Gastrocnemius medialis (tissue), 4 donors: Measurements from ENCODE around the gene SC5D.

ENCODE experiments used
- CTCF ChIP-seq, 5 experiments: fragments of 450-650 bp in 3 of 5; fragments of 200-600 bp in 2 of 5; sonication (generic) in 2 of 5; IDR thresholded peaks in 4 of 5; conservative IDR thresholded peaks in 1 of 5; 1 replicate in 4 of 5; 2 replicates in 1 of 5; pipeline ENCODE4 v1.5.1; 2016 to 2019; ENCODE audit warnings: antibody characterized with exemption in 5 of 5, mild to moderate bottlenecking in 3 of 5, moderate library complexity in 3 of 5
- POLR2A ChIP-seq, 2 donors: fragments of 450-650 bp; IDR thresholded peaks; one replicate each; pipeline ENCODE4 v1.6.1; 2017; ENCODE audit warnings: antibody characterized with exemption in 2 of 2, mild to moderate bottlenecking in 2 of 2, moderate library complexity in 2 of 2

DNA sequence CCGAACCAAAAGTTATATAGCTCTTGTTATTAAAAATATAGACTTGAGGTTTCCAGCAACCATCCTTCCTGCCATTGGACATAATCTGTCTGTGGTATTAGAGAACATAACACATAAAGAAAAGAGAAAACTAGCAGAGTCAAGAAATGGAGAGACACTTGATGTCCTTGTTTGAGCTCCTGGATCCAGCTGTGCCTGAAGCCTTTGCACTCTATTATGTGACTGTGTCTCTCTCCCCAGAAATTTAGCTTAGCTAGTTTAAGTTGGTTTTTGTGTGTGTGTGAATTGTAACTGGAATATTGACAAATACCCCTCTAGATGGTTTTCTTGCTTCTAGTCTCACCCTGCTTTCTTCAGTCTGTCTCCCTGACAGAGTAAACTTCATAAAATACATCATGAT, 61.6 kb downstream of the SC5D start:
- TF ChIP-seq POLR2A (IDR thresholded peaks at IDR 0.05) (no peak), CTCF (IDR thresholded peaks at IDR 0.05 in 4 of 5, conservative IDR thresholded peaks at IDR 0.05 in 1 of 5) (no peak)
